WTC11 (cell line): ENCODE data around the gene SLC39A2. TPM values are rescaled to one million over a fixed set of nuclear protein-coding genes. Genes with fewer than 3 reads are reported as not detected.

Experiments used
- ATAC-seq: fragments of 200-7000 bp; cut with Tn5 transposase; 2 replicates; pipeline ENCODE4 v1.10.0; 2021; ENCODE audit warnings: mild to moderate bottlenecking, moderate library complexity
- CTCF ChIA-PET: fragments of 300-600 bp; sonication (Branson Sonifier 250); formaldehyde crosslinking; loops from one replicate; lab custom pipeline; 2021; ENCODE audit warnings: antibody characterized with exemption; lab: Charles Lee
- POLR2A ChIA-PET: fragments of 350-600 bp; sonication (Branson Sonifier 250); formaldehyde crosslinking; loops from one replicate; lab custom pipeline; 2021; ENCODE audit warnings: antibody characterized with exemption; lab: Charles Lee
- DNase-seq: peaks from one replicate; pipeline ENCODE4 v3.0.0; 2021; ENCODE audit warnings: low spot score
- H3K27ac Mint-ChIP-seq: 2 replicates; pipeline ENCODE4 v1.8.0; 2021; ENCODE audit warnings: mixed read lengths
- H3K27me3 Mint-ChIP-seq: 2 replicates; pipeline ENCODE4 v1.8.0; 2021; ENCODE audit warnings: low read depth, mild to moderate bottlenecking, moderate library complexity, mixed read lengths
- H3K36me3 Mint-ChIP-seq: 2 replicates; pipeline ENCODE4 v1.8.0; 2021; ENCODE audit warnings: mixed read lengths
- H3K4me1 Mint-ChIP-seq: 2 replicates; pipeline ENCODE4 v1.8.0; 2022; ENCODE audit warnings: mixed read lengths
- H3K4me3 Mint-ChIP-seq: 2 replicates; pipeline ENCODE4 v1.8.0; 2021; ENCODE audit warnings: mild to moderate bottlenecking, moderate library complexity, mixed read lengths
- H3K9me3 Mint-ChIP-seq: 2 replicates; pipeline ENCODE4 v1.8.0; 2021; ENCODE audit warnings: mixed read lengths
- ATF1 ChIP-seq: sonication (generic); formaldehyde crosslinking; IDR thresholded peaks from 2 replicates; pipeline ENCODE4 v1.8.1; 2023; ENCODE audit warnings: mild to moderate bottlenecking, moderate library complexity, missing genetic modification reagents
- CBFB ChIP-seq: sonication (generic); formaldehyde crosslinking; IDR thresholded peaks from 2 replicates; pipeline ENCODE4 v1.8.1; 2022; ENCODE audit warnings: mild to moderate bottlenecking, low read depth, missing genetic modification reagents
- CREB1 ChIP-seq: sonication (generic); formaldehyde crosslinking; IDR thresholded peaks from 2 replicates; pipeline ENCODE4 v1.8.0; 2023; ENCODE audit warnings: mild to moderate bottlenecking, missing genetic modification reagents
- ERG ChIP-seq: fragments of 250-450 bp; sonication (Bioruptor Pico); IDR thresholded peaks from 2 replicates; pipeline ENCODE4 v1.8.0; 2021; ENCODE audit warnings: mild to moderate bottlenecking
- ESRRA ChIP-seq: sonication (generic); formaldehyde crosslinking; IDR thresholded peaks from 2 replicates; pipeline ENCODE4 v1.8.1; 2022; ENCODE audit warnings: mild to moderate bottlenecking, missing genetic modification reagents, borderline replicate concordance
- ETV6 ChIP-seq: sonication (generic); formaldehyde crosslinking; IDR thresholded peaks from 2 replicates; pipeline ENCODE4 v1.8.1; 2022; ENCODE audit warnings: mild to moderate bottlenecking, missing genetic modification reagents
- FOXK1 ChIP-seq: sonication (generic); formaldehyde crosslinking; IDR thresholded peaks from 2 replicates; pipeline ENCODE4 v1.8.0; 2022; ENCODE audit warnings: mild to moderate bottlenecking, moderate library complexity, missing genetic modification reagents
- IRF2 ChIP-seq: sonication (generic); formaldehyde crosslinking; IDR thresholded peaks from 2 replicates; pipeline ENCODE4 v1.8.0; 2022; ENCODE audit warnings: low read depth, missing genetic modification reagents, borderline replicate concordance
- JUN ChIP-seq: sonication (generic); formaldehyde crosslinking; IDR thresholded peaks from 2 replicates; pipeline ENCODE4 v1.8.0; 2023; ENCODE audit warnings: mild to moderate bottlenecking, missing genetic modification reagents
- NFATC4 ChIP-seq: fragments of 250-450 bp; sonication (Bioruptor Pico); IDR thresholded peaks from 2 replicates; pipeline ENCODE4 v1.9.0; 2021; ENCODE audit warnings: mild to moderate bottlenecking
- PREB ChIP-seq: sonication (generic); formaldehyde crosslinking; IDR thresholded peaks from 2 replicates; pipeline ENCODE4 v1.8.1; 2022; ENCODE audit warnings: mild to moderate bottlenecking, missing genetic modification reagents, moderate library complexity, borderline replicate concordance
- SMAD3 ChIP-seq: sonication (generic); formaldehyde crosslinking; IDR thresholded peaks from 2 replicates; pipeline ENCODE4 v1.8.0; 2022; ENCODE audit warnings: missing genetic modification reagents, mild to moderate bottlenecking, borderline replicate concordance
- SP1 ChIP-seq: sonication (generic); formaldehyde crosslinking; conservative IDR thresholded peaks from 2 replicates; pipeline ENCODE4 v1.8.1; 2022; ENCODE audit warnings: missing genetic modification reagents
- TCF7 ChIP-seq: sonication (generic); formaldehyde crosslinking; IDR thresholded peaks from 2 replicates; pipeline ENCODE4 v1.8.0; 2022; ENCODE audit warnings: mild to moderate bottlenecking, low read depth, missing genetic modification reagents, moderate library complexity
- ZBTB21 ChIP-seq: sonication (generic); formaldehyde crosslinking; IDR thresholded peaks from 2 replicates; pipeline ENCODE4 v1.8.1; 2023; ENCODE audit warnings: mild to moderate bottlenecking, missing genetic modification reagents, borderline replicate concordance
- total RNA-seq: library from RNA; stranded (reverse); gene quantifications from 3 replicates; pipeline ENCODE4 v1.2.3, GENCODE V29; 2021
- TF ChIP-seq, protein P1 (sequence below): sonication (generic); formaldehyde crosslinking; IDR thresholded peaks from 2 replicates; pipeline ENCODE4 v1.8.0; 2023; ENCODE audit warnings: missing genetic modification reagents, mild to moderate bottlenecking, borderline replicate concordance
- TF ChIP-seq, protein P2 (sequence below): sonication (generic); formaldehyde crosslinking; IDR thresholded peaks from 2 replicates; pipeline ENCODE4 v1.8.0; 2022; ENCODE audit warnings: mild to moderate bottlenecking, missing genetic modification reagents
- TF ChIP-seq, protein P3 (sequence below): sonication (generic); formaldehyde crosslinking; IDR thresholded peaks from 2 replicates; pipeline ENCODE4 v1.8.1; 2022; ENCODE audit warnings: missing genetic modification reagents, borderline replicate concordance
- TF ChIP-seq, protein P4 (sequence below): fragments of 250-450 bp; sonication (Bioruptor Pico); IDR thresholded peaks from 2 replicates; pipeline ENCODE4 v1.9.0; 2021; ENCODE audit warnings: mild to moderate bottlenecking

Gene SLC39A2
- total RNA-seq, 1 experiment from 2014 or later, result not detected

DNA sequence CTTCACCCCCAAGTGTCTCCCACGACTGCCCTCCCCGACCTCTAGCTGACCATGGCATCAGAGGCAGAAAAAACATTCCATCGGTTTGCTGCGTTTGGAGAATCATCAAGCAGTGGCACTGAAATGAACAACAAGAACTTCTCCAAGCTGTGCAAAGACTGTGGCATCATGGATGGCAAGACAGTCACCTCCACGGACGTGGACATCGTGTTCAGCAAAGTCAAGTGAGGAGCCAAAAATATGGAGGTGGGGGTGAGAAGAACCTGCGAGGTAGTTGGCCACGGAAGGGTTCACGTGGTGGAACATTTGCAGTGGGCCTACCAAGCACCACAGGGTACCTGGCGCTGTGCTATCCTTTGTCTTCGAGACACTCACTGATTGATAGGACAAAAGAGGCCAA, 31.4 kb downstream of the SLC39A2 start (continued):
- TF ChIP-seq, protein P1, sequence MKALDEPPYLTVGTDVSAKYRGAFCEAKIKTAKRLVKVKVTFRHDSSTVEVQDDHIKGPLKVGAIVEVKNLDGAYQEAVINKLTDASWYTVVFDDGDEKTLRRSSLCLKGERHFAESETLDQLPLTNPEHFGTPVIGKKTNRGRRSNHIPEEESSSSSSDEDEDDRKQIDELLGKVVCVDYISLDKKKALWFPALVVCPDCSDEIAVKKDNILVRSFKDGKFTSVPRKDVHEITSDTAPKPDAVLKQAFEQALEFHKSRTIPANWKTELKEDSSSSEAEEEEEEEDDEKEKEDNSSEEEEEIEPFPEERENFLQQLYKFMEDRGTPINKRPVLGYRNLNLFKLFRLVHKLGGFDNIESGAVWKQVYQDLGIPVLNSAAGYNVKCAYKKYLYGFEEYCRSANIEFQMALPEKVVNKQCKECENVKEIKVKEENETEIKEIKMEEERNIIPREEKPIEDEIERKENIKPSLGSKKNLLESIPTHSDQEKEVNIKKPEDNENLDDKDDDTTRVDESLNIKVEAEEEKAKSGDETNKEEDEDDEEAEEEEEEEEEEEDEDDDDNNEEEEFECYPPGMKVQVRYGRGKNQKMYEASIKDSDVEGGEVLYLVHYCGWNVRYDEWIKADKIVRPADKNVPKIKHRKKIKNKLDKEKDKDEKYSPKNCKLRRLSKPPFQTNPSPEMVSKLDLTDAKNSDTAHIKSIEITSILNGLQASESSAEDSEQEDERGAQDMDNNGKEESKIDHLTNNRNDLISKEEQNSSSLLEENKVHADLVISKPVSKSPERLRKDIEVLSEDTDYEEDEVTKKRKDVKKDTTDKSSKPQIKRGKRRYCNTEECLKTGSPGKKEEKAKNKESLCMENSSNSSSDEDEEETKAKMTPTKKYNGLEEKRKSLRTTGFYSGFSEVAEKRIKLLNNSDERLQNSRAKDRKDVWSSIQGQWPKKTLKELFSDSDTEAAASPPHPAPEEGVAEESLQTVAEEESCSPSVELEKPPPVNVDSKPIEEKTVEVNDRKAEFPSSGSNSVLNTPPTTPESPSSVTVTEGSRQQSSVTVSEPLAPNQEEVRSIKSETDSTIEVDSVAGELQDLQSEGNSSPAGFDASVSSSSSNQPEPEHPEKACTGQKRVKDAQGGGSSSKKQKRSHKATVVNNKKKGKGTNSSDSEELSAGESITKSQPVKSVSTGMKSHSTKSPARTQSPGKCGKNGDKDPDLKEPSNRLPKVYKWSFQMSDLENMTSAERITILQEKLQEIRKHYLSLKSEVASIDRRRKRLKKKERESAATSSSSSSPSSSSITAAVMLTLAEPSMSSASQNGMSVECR (CRISPR knock-in tag), result no peak
- no peak for TF ChIP-seq ATF1 (CRISPR knock-in tag)
- TF ChIP-seq, all 79 proteins: peak for 0

GRCh38 chr14:21032326-21033132, 33.4 kb downstream of the SLC39A2 start:
- Mint-ChIP-seq H3K27ac (no peak overlapping the region), H3K27me3 (peaks cover 8% of the 10 kb centered on the region), H3K9me3 (no peaks in the 10 kb centered on the region), H3K4me1 (peaks cover under 1% of the 10 kb centered on the region; the same call in 1 of the 2 replicates), H3K4me3 (no peak overlapping the region), H3K36me3 (no peaks in the 10 kb centered on the region)
- ATAC-seq (no peak), DNase-seq (no peak)
- TF ChIP-seq JUN (CRISPR knock-in tag) (no peak), ETV6 (CRISPR knock-in tag) (no peak), ZBTB21 (CRISPR knock-in tag) (no peak), IRF2 (CRISPR knock-in tag) (no peak), PREB (no peak), CREB1 (CRISPR knock-in tag) (no peak), NFATC4 (no peak), SP1 (CRISPR knock-in tag) (no peak), ERG (CRISPR knock-in tag) (no peak), FOXK1 (CRISPR knock-in tag) (no peak), ESRRA (CRISPR knock-in tag) (no peak), SMAD3 (no peak), TCF7 (CRISPR knock-in tag) (no peak), CBFB (CRISPR knock-in tag) (no peak)
- TF ChIP-seq, protein P2, sequence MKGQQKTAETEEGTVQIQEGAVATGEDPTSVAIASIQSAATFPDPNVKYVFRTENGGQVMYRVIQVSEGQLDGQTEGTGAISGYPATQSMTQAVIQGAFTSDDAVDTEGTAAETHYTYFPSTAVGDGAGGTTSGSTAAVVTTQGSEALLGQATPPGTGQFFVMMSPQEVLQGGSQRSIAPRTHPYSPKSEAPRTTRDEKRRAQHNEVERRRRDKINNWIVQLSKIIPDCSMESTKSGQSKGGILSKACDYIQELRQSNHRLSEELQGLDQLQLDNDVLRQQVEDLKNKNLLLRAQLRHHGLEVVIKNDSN (CRISPR knock-in tag), result no peak
- TF ChIP-seq, protein P3, sequence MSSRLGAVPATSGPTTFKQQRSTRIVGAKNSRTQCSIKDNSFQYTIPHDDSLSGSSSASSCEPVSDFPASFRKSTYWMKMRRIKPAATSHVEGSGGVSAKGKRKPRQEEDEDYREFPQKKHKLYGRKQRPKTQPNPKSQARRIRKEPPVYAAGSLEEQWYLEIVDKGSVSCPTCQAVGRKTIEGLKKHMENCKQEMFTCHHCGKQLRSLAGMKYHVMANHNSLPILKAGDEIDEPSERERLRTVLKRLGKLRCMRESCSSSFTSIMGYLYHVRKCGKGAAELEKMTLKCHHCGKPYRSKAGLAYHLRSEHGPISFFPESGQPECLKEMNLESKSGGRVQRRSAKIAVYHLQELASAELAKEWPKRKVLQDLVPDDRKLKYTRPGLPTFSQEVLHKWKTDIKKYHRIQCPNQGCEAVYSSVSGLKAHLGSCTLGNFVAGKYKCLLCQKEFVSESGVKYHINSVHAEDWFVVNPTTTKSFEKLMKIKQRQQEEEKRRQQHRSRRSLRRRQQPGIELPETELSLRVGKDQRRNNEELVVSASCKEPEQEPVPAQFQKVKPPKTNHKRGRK (CRISPR knock-in tag), result no peak
- TF ChIP-seq, protein P4, sequence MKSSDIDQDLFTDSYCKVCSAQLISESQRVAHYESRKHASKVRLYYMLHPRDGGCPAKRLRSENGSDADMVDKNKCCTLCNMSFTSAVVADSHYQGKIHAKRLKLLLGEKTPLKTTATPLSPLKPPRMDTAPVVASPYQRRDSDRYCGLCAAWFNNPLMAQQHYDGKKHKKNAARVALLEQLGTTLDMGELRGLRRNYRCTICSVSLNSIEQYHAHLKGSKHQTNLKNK, result no peak
- CTCF ChIA-PET, result interaction anchor here (1.6 to 12.2 kb wide), 3 partner anchors 7 to 18 kb away, joined by 7 to 104 read pairs (median 9); no protein-coding TSS in a partner anchor
- POLR2A ChIA-PET, result interaction anchor here (1.4 kb wide), 1 partner anchor 9 kb away, joined by 4 read pairs; no protein-coding TSS in a partner anchor
